ENCODE results near the gene CALHM5. TPM values are rescaled to one million over a fixed set of nuclear protein-coding genes. Genes with fewer than 3 reads are reported as not detected.
A peak's percentile ranks its signal among the peaks of the same experiment; 100 is the strongest.

The CALHM5 gene
- polyA plus RNA-seq, 12 donors, result 1.8 to 3.8 (median 3.2) TPM; not detected in 1

GRCh38 chr6:116542426-116542825 is 31.0 kb downstream of the CALHM5 start:
- DNase-seq, result no peak

GRCh38 chr6:116543149-116543548 is 31.7 kb downstream of the CALHM5 start:
- no peak for DNase-seq

DNA sequence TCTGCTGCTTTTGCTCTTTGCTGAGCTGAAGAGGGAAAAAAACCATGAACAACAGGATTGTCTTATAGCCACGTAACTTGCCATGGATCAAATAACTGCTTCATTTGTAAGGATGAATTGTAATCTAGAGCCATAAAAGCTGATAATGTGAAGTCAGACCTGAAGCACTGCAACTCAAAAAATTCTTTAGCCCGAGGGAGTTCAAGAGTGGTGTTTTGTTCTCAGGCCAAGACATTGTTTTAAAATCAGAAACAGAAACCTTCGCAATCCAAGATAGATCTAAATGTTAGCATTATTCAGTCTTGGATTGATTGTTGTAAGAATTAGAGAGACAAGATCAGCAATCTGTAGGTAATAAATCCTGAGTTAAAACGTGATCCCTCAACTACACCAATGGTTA is 34.2 kb downstream of the CALHM5 start, which contains the start of gene TRAPPC3L:
TSS of gene TRAPPC3L (minus strand) at position 34 of the 400 bp plus-strand sequence. CDS start 170 bp downstream, outside the sequence.
- DNase-seq, result no peak

GRCh38 chr6:116547358-116547757 is 35.9 kb downstream of the CALHM5 start:
- DNase-seq, result no peak

- no peak for DNase-seq
These were observed 39.4 kb downstream of the CALHM5 start for GRCh38 chr6:116550796-116551195.

GRCh38 chr6:116553451-116553850 is 42.0 kb downstream of the CALHM5 start, which contains the start of gene CALHM4:
TSS of gene CALHM4 (plus strand) at chr6:116553751. CDS start at chr6:116553794, 43 bp downstream.
- DNase-seq, result no peak

- DNase-seq, result no peak
These were observed 44.6 kb downstream of the CALHM5 start for GRCh38 chr6:116556065-116556464.

DNA sequence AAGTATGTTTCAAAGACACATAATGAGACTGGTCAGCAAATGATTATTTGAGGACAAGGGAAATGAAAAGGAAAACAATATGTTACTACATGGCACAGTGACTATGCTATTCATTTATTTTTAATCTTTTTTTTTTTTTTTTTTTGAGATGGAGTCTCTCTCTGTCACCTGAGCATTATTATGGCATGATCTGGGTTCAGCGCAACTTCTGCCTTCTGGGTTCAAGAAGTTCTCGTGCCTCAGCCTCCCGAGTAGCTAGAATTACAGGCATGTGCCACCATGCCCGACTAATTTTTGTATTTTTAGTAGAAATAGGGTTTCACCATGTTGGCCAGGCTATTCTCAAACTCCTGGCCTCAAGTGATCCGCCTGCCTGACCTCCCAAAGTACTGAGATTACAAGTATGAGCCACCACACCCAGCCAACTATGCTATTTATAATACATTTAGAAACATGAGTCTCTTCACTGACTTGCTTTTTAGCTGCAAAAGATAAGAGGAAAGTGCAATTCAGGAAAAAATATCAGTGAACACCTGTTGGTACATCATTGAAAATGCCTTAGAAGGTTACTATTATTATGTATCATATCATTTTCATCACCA is 45.5 kb downstream of the CALHM5 start:
- DNase-seq, result no peak

DNA sequence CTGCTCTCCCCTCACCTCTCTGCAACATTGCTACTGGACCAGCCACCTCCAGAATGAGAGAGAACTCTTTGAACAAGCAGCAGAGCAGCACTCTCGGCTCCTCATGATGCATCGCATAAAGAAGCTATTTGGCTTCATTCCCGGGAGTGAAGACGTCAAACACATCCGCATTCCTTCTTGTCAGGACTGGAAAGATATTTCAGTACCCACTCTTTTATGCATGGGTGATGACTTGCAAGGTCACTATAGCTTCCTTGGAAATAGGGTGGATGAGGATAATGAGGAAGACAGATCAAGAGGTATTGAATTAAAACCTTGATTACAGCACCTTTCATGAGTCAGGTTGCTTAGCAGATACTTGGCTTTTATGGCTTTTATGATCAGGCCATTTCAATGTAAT is 46.5 kb downstream of the CALHM5 start:
- DNase-seq, result no peak

- DNase-seq, result no peak
These were observed 48.7 kb downstream of the CALHM5 start for GRCh38 chr6:116560130-116560529.

DNA sequence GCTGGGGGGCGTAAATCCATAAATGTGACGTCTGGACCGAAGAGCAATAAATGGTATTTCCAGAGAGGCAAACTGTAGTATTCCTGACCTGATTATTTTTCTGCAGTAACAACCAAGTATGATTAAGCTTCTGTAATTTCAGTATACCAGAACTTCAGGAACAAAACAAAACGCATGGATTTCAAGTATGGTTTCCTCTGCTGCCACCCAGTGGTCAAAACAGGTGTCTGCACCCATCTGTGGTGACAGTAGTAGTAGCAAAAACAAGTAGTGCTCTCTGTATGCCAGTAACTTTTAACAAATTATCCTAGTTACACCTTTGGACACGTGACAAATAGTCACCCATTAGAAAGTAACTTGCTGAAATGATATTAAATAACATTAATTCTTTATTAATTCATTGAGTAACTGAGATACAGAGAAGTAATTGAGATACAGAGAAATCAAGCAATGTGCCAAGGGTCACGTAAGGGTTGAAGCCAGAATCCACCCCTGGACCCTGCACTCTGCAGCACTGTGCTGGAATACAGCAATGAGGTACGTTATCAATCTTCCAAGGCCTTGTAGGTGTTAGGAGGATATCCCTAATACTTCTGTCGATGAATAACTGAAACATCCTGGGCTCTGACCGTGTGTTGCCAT is 50.1 kb downstream of the CALHM5 start:
- peak; percentile 81 for DNase-seq

DNA sequence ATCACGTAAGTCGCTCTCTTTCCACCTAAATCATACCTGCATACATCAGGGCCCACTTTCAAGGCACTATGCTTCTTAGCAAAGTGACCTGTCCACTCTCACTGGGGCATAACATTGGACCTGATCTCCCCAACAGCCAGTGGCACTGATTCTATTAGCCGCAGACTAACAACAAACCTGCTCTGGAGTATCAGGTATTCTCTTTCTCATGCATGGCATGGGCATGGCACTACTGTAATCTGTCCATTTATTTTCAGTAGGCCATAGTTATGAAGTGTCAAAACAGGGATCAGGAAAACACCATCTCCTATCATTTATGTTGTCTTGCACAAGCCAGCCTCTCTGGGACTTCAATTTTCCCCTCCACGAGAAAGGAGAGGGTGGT is 50.6 kb downstream of the CALHM5 start:
- DNase-seq, result no peak

DNA sequence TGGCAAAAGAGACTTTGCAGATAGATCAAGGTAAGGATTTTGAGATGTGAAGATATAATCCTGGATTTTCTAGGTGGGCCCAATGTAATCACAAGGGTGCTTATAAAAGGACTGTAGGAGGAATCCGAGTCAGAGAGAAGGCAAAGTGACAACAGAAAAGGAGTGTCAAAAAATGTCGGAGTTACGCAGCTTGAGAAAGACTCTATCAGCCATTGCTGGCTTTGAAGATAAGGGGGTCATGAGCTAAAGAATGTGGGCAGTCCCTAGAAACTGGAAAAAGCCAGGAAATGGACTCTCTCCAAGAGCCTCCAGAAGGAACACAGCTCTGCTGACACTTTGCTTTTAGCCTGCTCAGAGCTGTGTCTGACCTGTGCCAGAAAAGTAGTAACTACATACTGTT is 51.2 kb downstream of the CALHM5 start:
- DNase-seq, result no peak

DNA sequence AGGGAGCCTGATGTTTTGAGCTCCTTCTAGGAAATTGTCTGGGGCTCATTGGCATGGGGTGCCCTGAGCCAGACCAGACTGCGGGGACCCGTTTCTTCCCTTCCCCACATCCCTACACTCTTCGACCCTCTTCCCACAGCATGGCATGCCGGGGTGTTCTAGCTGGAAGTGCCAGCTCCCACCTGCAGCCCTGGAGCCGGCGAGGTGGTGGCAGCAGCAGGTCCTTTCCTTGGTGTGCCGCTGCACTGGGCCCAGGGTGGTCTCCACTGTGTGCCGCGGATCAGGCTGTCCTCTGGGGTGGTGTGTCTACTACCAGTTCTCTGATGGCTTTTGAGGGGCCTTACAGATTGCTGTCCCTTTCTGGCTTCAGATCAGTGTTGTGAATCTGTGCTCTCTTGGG is 52.4 kb downstream of the CALHM5 start:
- DNase-seq, result no peak

- DNase-seq, result no peak
These were observed 52.9 kb downstream of the CALHM5 start for GRCh38 chr6:116564311-116564710.

DNA sequence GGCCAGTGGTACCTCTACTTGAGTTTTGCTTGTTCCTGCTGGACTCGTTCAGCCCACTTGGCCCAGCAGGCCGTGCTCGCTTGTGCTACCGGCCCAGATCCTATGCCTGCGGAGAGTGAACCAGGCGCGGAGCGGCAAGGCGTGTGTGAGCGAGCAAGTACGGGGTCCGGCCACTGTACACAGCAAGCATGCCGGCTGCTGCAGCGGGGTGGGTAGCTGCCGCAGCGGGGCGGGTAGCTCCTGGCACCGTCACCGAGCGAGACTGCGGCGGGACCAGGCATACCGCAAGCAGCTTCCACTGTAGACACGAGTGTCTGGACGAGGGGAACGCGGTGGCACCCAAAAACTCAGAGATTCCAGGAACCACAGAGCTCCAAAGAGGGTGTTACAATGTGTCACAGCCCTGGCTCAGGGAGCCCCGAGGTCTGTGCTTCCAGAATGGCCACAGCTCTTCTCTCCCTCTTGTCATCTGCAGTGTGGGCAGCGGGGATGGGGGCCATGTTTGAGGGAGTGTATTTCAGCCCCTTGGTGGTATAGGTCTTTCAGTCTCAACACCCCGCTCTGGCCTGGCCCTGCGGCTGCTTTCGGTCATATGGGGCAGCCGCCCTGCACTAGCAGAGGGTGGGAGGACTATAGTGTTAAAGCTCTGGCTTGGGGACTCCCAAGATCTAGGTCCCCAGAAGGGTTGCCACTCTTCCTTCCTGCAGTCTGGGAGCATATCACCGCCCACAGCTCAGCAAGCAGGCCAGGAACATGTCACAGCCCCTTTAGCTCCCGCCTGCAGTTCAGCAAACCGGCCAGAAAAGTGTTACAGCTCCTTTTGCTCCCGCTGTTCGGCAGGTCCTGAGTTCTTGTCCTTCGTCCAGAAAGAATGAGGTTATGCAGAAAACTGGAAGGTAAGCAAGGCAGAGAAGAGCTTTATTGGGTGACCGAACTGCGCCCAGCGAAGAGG is 53.8 kb downstream of the CALHM5 start:
- no peak for DNase-seq

DNA sequence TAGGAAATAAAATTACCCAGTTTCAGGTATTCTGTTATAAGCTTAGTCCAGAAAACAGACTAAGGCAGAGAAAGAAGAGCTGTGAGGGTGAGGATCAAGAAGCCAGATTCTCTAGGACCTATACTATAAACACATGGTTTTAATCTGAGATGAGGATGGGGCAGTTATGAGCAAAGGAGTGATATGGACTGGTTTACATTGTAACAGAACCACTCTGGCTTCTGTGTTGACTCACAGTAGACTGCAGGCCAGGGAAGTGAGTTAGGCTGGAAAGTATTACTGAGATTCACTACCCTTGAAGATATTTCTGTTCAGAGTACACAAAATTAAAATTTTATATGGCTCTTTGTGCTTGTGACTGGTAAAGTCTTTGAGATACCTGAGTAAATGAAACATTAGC is 56.7 kb downstream of the CALHM5 start:
- DNase-seq, result no peak

GRCh38 chr6:116568821-116569755 is 57.6 kb downstream of the CALHM5 start:
- no peak for DNase-seq

DNA sequence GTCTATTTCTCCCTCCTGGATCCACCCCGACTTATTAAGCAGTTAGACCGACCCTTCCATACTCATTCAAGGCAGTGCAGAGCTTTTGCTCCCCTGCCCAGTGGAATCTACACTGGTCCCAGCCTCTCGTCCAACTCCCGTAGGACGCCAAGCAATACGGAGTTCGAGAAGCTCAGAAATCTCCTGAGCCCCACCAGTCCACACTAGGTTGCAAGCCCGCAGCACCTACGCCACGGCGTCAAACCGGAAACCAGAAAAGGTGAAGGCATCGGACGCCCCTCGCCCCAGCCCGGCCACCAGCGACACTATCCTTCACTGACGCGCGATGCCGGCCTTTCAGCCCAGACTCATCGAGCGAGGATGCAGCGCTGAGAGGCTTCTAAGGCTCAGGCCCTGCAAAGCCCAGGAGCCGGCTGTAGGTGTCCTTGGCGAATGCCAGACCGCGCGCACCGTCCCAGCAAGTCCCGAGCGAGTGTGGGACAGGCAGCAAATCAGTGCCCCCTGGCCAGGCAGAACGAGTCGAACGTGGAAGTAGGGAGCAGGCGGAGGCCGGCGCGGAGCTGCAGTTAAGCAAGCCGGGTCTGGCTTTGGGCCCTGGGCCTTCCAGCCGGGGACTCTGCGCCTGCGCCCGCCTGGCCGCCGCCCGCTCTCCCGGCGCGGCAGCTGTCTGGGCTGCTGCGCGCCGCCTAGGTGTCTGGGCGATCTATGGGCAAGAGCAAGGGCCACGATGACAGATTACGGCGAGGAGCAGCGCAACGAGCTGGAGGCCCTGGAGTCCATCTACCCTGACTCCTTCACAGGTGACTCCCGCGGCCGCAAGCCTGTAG is 59.6 kb downstream of the CALHM5 start, which contains the start of gene RWDD1:
TSS of gene RWDD1 (plus strand) at position 649 of the 827 bp plus-strand sequence. CDS start at position 728, 79 bp downstream.
- DNase-seq, result peak; percentile 98

GRCh38 chr6:116571683-116572000 is 60.2 kb downstream of the CALHM5 start:
- DNase-seq, result no peak
